Stimulated activated CD4-positive, alpha-beta T cell treated with anti-CD3 and anti-CD28 coated beads, Interleukin-1b, Interleukin-23, amount 100 ng/mL, for 4 hours (primary cell): ENCODE data around the gene MLST8.
A peak's percentile ranks its signal among the peaks of the same experiment; 100 is the strongest.

Experiments
- DNase-seq, 2 donors: peaks; one replicate each; pipeline ENCODE4 v3.0.0-alpha.2; 2020; ENCODE audit warnings: low read depth in 2 of 2

The MLST8 gene

GRCh38 chr16:2205104-2205966 lies at the start of gene MLST8:
Gene MLST8, plus strand, starts transcription at chr16:2205454. Its CDS starts 632 bp downstream, at chr16:2206086.
- peak; percentile 89 to 91 for DNase-seq

- DNase-seq: no peak
Measured at GRCh38 chr16:2155977-2156848, 49.0 kb upstream of the MLST8 start.

- DNase-seq: no peak
Measured at GRCh38 chr16:2156849-2157224, 48.4 kb upstream of the MLST8 start.

- DNase-seq: no peak
Measured at GRCh38 chr16:2157480-2158261, 47.6 kb upstream of the MLST8 start.

GRCh38 chr16:2158262-2158638 lies 47.0 kb upstream of the MLST8 start:
- no peak for DNase-seq

GRCh38 chr16:2159175-2159838 lies 45.9 kb upstream of the MLST8 start:
- DNase-seq: no peak

GRCh38 chr16:2160915-2161551 lies 44.2 kb upstream of the MLST8 start:
- DNase-seq: no peak

- no peak for DNase-seq
Measured at GRCh38 chr16:2161911-2162310, 43.3 kb upstream of the MLST8 start.

GRCh38 chr16:2162676-2163118 lies 42.6 kb upstream of the MLST8 start:
- DNase-seq: no peak

GRCh38 chr16:2163211-2163881 lies 41.9 kb upstream of the MLST8 start:
- no peak for DNase-seq

GRCh38 chr16:2165861-2166260 lies 39.4 kb upstream of the MLST8 start:
- no peak for DNase-seq

- no peak for DNase-seq
Measured at GRCh38 chr16:2166263-2167067, 38.8 kb upstream of the MLST8 start.

GRCh38 chr16:2167068-2167638 lies 38.1 kb upstream of the MLST8 start:
- DNase-seq: no peak

GRCh38 chr16:2170080-2170479 lies 35.2 kb upstream of the MLST8 start:
- no peak for DNase-seq

- no peak for DNase-seq
Measured at GRCh38 chr16:2170587-2171435, 34.4 kb upstream of the MLST8 start.

GRCh38 chr16:2171601-2172178 lies 33.6 kb upstream of the MLST8 start:
- DNase-seq: no peak

- DNase-seq: no peak
Measured at GRCh38 chr16:2172688-2173335, 32.4 kb upstream of the MLST8 start.
